Urothelium cell line (cell line): ENCODE data around the gene IL18R1.

Experiments
- DNase-seq: peaks from one replicate; pipeline ENCODE4 v3.0.0; 2011; ENCODE audit warnings: low spot score, mixed read lengths
- FAIRE-seq: peaks from 2 replicates; lab custom pipeline; 2011; peaks lifted over from hg19 to GRCh38; lab: Jason Lieb, UNC

The IL18R1 gene

GRCh38 chr2:102344397-102344796 is 11.2 kb upstream of the IL18R1 start:
- FAIRE-seq (no peak), DNase-seq (no peak)

DNA sequence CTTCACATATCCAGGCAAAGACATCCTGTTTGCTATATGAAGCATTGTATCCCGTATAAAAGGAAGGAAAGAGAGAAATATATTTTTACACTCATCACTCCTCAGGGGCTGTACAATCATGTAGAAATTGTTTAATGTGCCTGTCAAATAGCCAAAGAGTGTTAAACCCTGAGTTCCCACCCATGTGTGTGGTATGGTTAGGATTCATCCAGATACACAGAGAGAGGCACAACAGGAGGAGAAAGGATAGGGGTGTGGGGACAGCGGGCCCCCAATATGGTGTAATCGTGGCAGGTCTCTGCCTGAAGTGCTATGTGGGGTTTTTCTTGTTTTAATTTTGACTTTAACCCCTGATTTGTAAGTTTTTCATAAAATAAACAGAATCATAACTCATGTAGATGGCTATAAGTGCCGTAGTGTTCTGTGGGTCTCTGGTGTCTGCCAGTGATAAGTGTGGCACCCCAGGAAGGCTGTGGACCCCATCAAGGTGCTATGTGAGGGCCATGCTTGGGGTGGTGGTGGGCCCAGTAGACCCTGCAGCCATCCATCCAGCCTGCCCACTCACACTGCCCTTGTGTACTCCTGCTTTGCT is 10.2 kb upstream of the IL18R1 start:
- DNase-seq (no peak), FAIRE-seq (no peak)

- no peak for FAIRE-seq
Measured at GRCh38 chr2:102346381-102347130, 9.0 kb upstream of the IL18R1 start.

DNA sequence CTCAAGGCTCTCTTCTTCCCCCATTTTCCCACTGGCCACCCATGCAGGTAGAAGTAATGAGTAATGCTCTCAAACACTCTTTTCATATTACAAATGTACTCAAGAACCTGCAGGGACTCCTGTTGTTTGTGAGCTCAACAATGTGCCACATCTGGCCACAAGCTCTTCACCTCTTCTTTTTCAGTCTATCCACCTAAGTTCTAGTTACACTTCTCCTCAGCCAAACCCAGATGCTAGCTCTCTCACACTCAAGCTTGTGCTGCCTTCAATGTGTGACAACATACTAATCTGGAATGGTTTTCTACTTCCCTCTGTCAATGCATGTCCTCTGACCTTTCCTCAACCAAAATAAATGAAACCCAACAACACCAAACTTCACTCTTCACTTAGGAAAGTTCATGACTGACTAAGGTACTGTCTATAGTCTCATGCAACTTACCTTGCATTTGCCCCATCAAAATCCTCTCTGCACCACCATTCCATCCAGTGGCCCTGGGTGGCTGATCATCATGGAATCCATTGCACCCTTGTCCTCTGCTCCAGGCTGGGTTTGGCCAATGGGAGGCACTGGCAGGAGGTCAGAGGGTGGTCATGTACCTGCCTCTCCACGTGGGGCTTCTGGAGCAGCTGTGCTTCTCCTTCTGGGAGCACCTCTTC is 5.3 kb upstream of the IL18R1 start:
- DNase-seq (no peak), FAIRE-seq (peak; percentile 50)

More at GRCh38 chr2:102346381-102347130, 9.0 kb upstream of the IL18R1 start:
- no peak for DNase-seq

- no peak for DNase-seq
- no peak for FAIRE-seq
Measured at GRCh38 chr2:102356381-102356712, 751 bp downstream of the IL18R1 start.

DNA sequence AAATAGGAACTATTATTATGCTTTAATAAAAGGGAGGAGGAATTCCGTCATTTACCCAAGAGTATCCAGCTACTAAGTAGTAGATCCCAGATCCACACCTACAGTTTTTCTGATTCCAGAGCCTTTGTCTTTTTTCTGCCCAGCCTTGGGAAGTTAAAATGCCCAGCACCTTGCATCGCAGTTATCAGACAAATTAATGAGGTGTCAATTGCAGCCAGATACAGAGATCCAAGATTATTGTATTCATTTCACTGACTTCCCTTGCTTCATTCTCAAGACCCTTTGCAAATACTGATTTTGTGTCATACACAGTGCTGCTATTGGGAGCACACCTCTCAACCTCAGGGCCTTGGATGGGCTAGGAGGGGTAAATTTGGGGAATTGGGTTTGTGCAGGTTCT is 1.1 kb downstream of the IL18R1 start:
- FAIRE-seq: no peak
- DNase-seq: no peak

DNA sequence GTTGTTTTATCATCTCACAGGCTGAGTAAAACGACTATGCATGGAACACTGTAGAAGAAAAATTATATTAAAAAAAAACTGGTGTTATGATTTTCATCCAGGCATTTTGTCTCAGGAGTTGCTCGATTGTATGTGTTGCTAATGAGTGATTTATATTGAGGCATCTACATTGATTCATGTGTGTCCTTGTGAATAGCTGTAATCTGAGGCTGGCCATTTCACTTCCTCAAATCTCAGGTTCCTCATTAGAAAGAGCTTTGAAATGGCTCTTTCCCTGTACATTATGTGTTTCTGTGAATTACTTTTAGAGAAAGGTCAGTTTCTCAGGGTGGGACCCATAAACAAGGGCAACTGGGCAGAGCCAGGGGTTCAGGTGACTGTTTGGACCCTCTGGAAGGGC is 2.3 kb downstream of the IL18R1 start:
- FAIRE-seq (no peak), DNase-seq (no peak)

- FAIRE-seq (no peak), DNase-seq (no peak)
Measured at GRCh38 chr2:102358496-102358895, 2.9 kb downstream of the IL18R1 start.

DNA sequence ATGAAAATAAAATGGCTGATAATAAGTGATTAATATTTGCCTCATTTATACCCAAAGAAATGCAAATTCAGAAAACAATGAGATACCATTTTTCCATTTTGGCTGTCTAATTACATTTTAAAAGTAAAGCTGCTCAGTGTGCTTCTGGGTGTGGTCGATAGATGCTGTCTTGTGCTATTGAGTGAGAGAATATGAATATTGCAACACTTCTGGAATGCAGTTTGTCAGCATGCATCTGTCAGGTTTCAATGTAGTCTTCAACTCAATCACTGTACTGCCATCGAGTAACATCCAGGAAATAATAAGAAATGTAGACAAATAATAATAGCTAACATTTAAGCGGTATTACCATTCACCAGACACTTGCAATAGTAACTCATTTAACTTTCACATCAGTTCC is 3.9 kb downstream of the IL18R1 start:
- DNase-seq (no peak), FAIRE-seq (no peak)

GRCh38 chr2:102361632-102362241 is 6.1 kb downstream of the IL18R1 start:
- no peak for FAIRE-seq
- DNase-seq: no peak

DNA sequence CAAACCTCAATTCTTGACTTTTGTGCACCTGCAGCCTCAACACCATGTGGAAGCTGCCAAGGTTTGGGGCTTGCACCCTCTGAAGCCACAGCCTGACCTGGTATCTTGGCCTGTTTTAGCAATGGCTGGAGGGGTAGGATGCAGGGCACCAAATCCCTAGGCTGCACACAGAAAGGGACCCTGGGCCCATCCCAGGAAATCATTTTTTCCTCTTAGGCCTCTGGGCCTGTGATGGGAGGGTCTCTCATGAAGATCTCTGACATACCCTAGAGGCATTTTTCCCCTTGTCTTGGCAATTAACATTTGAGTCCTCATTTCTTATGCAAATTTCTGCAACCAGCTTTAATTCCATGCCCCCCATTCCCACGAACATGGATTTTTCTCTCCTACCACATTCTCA is 10.2 kb downstream of the IL18R1 start:
- no peak for DNase-seq
- no peak for FAIRE-seq

DNA sequence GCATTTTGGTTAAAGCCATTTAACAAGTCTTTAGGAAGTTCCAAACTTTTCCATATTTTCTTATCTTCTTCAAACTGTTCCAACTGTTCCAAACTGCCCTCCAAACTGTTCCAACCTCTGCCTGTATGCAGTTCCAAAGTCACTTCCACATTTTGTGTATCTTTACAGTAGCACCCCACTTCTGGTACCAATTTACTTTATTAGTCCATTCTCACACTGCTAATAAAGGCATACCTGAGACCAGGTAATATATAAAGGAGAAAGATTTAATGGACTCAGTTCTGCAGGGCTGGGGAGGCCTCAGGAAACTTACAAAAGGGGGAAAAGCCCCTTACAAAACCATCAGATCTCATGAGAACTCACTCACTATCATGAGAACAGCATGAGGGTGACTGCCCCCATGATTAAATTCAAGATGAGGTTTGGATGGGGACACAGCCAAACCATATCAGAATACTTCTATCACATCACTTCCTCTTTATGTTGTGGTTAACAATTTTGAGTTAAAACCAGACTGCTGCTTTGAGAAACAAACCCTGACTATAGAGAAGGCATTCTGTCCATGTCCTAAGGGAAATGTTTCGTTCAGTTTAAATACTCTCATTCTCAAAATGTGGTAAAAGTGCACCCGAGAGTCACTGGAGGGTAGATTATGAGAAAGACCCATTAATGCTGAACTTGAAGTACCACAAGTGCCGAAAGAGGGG is 11.0 kb downstream of the IL18R1 start:
- DNase-seq: no peak
- FAIRE-seq: peak; percentile 46

GRCh38 chr2:102367331-102367971 is 11.9 kb downstream of the IL18R1 start:
- DNase-seq (no peak), FAIRE-seq (no peak)

DNA sequence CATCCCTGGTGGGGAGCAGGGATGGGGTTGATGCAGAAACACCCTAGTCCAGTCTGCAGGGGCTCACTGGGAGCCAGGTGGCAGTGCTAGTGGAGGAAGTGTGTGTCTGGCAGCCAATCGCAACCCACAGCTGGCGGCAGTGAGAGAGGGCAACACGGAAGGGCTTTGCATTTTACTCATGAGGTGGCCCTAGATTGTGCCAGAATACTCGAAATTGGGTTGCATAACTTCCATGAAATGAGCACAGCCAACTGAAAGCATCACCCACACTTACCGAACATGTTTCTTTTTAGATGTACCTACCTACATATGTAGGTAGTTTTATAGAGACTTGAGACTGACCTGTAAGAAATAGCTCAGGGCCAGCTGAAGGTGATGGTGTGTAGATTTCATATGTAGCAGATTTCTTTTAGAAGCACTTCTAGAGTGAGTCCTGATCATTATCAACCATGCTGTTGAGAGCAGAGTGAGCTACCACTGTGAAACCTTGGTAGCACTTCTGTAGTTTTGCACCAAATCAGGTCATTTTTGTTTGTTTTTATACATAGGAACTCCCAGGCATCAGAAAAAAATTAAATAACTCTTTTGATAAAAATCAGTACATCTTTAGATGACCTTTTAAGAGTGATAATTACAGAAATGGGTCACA is 13.0 kb downstream of the IL18R1 start:
- no peak for FAIRE-seq
- no peak for DNase-seq

DNA sequence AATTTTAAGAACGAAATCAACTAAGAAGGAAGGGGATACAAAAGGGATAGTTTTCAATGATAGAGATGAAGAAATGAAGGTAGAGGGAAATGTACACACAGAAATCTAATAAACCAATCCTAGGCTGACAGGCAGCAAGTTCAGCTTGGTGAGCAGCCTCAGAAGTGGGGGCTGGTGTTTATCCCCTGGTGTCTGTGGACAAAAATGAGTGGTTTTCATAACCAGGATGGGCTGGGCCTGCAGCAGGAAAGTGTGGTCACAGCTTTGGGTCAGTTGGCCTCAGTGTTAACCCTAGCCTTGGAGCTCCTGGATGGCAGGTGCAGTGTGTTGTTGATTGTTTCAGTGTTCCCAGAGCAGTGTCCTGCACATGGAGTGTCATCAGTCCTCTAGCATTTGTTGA is 14.3 kb downstream of the IL18R1 start:
- FAIRE-seq (no peak), DNase-seq (no peak)

DNA sequence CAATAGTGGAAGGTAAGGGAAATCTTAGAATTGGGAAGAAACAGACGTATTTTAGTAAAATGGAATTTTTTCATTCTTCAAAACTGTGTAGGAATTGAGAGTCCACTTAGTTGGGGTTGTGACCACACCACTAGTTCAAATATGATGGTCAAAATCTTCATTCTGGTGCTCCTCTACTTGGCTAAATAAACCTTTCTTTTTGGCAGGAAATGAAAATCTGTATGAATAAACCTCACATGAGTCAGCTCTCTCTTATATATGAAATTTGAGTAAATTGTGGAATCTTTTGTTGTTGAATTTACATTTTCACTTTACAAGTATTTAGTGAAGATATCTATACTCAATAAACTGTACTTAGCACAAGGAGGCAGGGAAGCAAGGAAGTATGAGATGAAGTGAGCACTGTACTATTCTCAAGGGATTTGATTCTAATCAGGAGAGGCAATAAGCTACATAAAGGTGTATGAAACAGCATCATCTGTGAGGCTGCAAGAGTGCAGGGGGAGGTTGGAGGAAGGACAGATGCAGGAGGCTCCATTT is 20.5 kb downstream of the IL18R1 start:
- DNase-seq: no peak

DNA sequence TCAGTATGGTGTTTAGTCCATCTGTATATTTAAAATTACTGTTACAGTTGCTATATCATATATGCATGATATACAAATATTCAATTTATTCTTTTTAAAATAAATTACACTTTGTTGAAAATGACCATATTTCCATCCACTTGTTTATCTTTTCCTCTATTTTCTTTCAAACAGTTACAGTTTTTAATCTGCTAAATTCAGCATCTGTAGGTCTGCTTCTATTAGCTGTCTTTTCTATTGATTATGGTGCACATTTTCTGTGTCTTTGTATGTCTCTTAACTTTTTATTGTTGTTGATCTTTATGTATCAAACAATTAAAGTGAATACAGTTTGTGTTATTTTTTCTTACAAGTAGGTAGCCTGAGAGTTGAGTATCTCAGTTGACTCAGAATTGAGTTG is 28.1 kb downstream of the IL18R1 start:
- DNase-seq: no peak
- FAIRE-seq: no peak

More for the DNA sequence above, 20.5 kb downstream of the IL18R1 start:
- no peak for FAIRE-seq

- FAIRE-seq (no peak), DNase-seq (no peak)
Measured at GRCh38 chr2:102385522-102385921, 29.9 kb downstream of the IL18R1 start.

- no peak for FAIRE-seq
- no peak for DNase-seq
Measured at GRCh38 chr2:102386004-102386403, 30.4 kb downstream of the IL18R1 start.
